ENCODE data around the gene ALG10. TPM values are rescaled to one million over a fixed set of nuclear protein-coding genes. Genes with fewer than 3 reads are reported as not detected.

ALG10 gene
- 5.9 and 6.9 TPM in 2 replicates for total RNA-seq

GRCh38 chr12:34022079-34022830, at the start of gene ALG10:
ALG10 (plus strand) TSS chr12:34022496; CDS start chr12:34022600, 104 bp downstream.

